Measurements from ENCODE around the gene ELF2. TPM values are rescaled to one million over a fixed set of nuclear protein-coding genes. Genes with fewer than 3 reads are reported as not detected.

ELF2 gene
- total and polyA plus RNA-seq, 7 experiments from 2014 or later = 30.6 to 88.2 (median 61.2) TPM

GRCh38 chr4:139018971-139019758, 157.9 kb downstream of the ELF2 start:
- intact Hi-C loops (cut with micrococcal nuclease) = loop anchor here (5.0 to 10.0 kb wide), 5 partner anchors 633 to 1503 kb away; partner anchors contain the start of genes ELMOD2 (in 1 of the 2), SCOC (in 1 of the 2) and SLC7A11 (in 1 of the 2)
- Histone ChIP-seq H3K27ac (ENCODE audit: low read depth, low read length) (no peak overlapping the region), H3K9me3 (ENCODE audit: control insufficient read depth in 2 of 3, low read length in 3 of 3) (no peaks in the 10 kb centered on the region), H3K4me3 (ENCODE audit: low read length) (no peak overlapping the region), H3K27me3 (ENCODE audit: control insufficient read depth in 2 of 2, insufficient read depth in 2 of 2, low read length in 2 of 2) (no peaks in the 10 kb centered on the region), H3K36me3 (ENCODE audit: control insufficient read depth in 2 of 3, insufficient read depth in 3 of 3, low read length in 3 of 3) (no peaks in the 10 kb centered on the region), H3K4me1 (ENCODE audit: control insufficient read depth in 2 of 2, insufficient read depth in 2 of 2, low read length in 2 of 2) (peaks cover 7 to 10% of the 10 kb centered on the region in 2 donors)
- no peak for DNase-seq
- H3K27ac Mint-ChIP-seq = no peak overlapping the region
- ATAC-seq = no peak
- H3K9me3 Mint-ChIP-seq = no peaks in the 10 kb centered on the region
- peaks cover 14 to 48% (median 24%) of the 10 kb centered on the region in 7 donors for H3K4me1 Mint-ChIP-seq
- H3K4me3 Mint-ChIP-seq = peak overlapping the region in 1 of 10 donors; percentile 6
- H3K27me3 Mint-ChIP-seq = no peaks in the 10 kb centered on the region
- POLR2A ChIA-PET = interaction anchor here (0.6 kb wide), 1 partner anchor 279 kb away, joined by 4 read pairs; no protein-coding TSS in a partner anchor
- CTCF ChIA-PET = interaction anchor here (1.0 to 1.1 kb wide), 3 partner anchors 10 to 11 kb away, joined by 3 read pairs; no protein-coding TSS in a partner anchor
- H3K36me3 Mint-ChIP-seq = peaks cover 0 to 6% (median 0%) of the 10 kb centered on the region in 5 donors

GRCh38 chr4:139018501-139018900, 158.5 kb downstream of the ELF2 start:
- H3K27ac Mint-ChIP-seq = peak overlapping the region in 2 of 9 donors; percentile 35 to 51
- Histone ChIP-seq H3K27me3 (ENCODE audit: control insufficient read depth in 2 of 2, insufficient read depth in 2 of 2, low read length in 2 of 2) (no peaks in the 10 kb centered on the region), H3K9me3 (ENCODE audit: control insufficient read depth in 2 of 3, low read length in 3 of 3) (no peaks in the 10 kb centered on the region), H3K36me3 (ENCODE audit: control insufficient read depth in 2 of 3, insufficient read depth in 3 of 3, low read length in 3 of 3) (no peaks in the 10 kb centered on the region), H3K27ac (ENCODE audit: low read depth, low read length) (no peak overlapping the region), H3K4me1 (ENCODE audit: control insufficient read depth in 2 of 2, insufficient read depth in 2 of 2, low read length in 2 of 2) (peaks cover 7 to 10% of the 10 kb centered on the region in 2 donors), H3K4me3 (ENCODE audit: low read length) (no peak overlapping the region)
- ChIA-PET CTCF (interaction anchor here (1.0 to 1.2 kb wide), 3 partner anchors 10 to 12 kb away, joined by 3 to 4 read pairs (median 3); no protein-coding TSS in a partner anchor), POLR2A (interaction anchor here (0.6 kb wide), 1 partner anchor 280 kb away, joined by 4 read pairs; no protein-coding TSS in a partner anchor)
- H3K4me1 Mint-ChIP-seq = peaks cover 14 to 51% (median 24%) of the 10 kb centered on the region in 7 donors
- intact Hi-C loops (cut with micrococcal nuclease) = loop anchor here (5.0 to 10.0 kb wide), 5 partner anchors 634 to 1504 kb away; partner anchors contain the start of genes ELMOD2 (in 1 of the 2), SCOC (in 1 of the 2) and SLC7A11 (in 1 of the 2)
- ATAC-seq = no peak
- no peaks in the 10 kb centered on the region for H3K27me3 Mint-ChIP-seq
- no peak for DNase-seq
- H3K4me3 Mint-ChIP-seq = peak overlapping the region in 2 of 10 donors; percentile 6 to 31
- H3K36me3 Mint-ChIP-seq = peaks cover 0 to 6% (median 0%) of the 10 kb centered on the region in 5 donors
- H3K9me3 Mint-ChIP-seq = no peaks in the 10 kb centered on the region

GRCh38 chr4:139017861-139018260, 159.2 kb downstream of the ELF2 start:
- H3K27me3 Mint-ChIP-seq = no peaks in the 10 kb centered on the region
- POLR2A ChIA-PET = no interaction called here
- intact Hi-C loops (cut with micrococcal nuclease) = loop anchor here (5.0 to 10.0 kb wide), 5 partner anchors 634 to 1504 kb away; partner anchors contain the start of genes ELMOD2 (in 1 of the 2), SCOC (in 1 of the 2) and SLC7A11 (in 1 of the 2)

GRCh38 chr4:139015948-139016471, 161.0 kb downstream of the ELF2 start:
- peaks cover 14 to 46% (median 24%) of the 10 kb centered on the region in 7 donors for H3K4me1 Mint-ChIP-seq
- no peaks in the 10 kb centered on the region for H3K9me3 ChIP-seq (ENCODE audit: control insufficient read depth in 2 of 3, low read length in 3 of 3)
- peak in 1 of 9 donors; percentile 26 for DNase-seq
- H3K36me3 ChIP-seq (ENCODE audit: control insufficient read depth in 2 of 3, insufficient read depth in 3 of 3, low read length in 3 of 3) = no peaks in the 10 kb centered on the region
- ATAC-seq = peak; percentile 11
- peak overlapping the region; percentile 65 for H3K4me3 ChIP-seq (ENCODE audit: low read length)
- intact Hi-C loops (cut with micrococcal nuclease) = loop anchor here (1.0 to 10.0 kb wide), 18 partner anchors 14 to 1508 kb away; partner anchors contain the start of genes ELMOD2 (in 2 of the 2), NAA15 (in 2 of the 2), SCOC (in 2 of the 2) and SETD7 (in 2 of the 2)
- no peaks in the 10 kb centered on the region for H3K27me3 Mint-ChIP-seq
- H3K27ac Mint-ChIP-seq = peak overlapping the region; percentile 56 to 99 (median 90)
- H3K4me1 ChIP-seq (ENCODE audit: control insufficient read depth in 2 of 2, insufficient read depth in 2 of 2, low read length in 2 of 2) = peaks cover 7 to 10% of the 10 kb centered on the region in 2 donors
- H3K27me3 ChIP-seq (ENCODE audit: control insufficient read depth in 2 of 2, insufficient read depth in 2 of 2, low read length in 2 of 2) = no peaks in the 10 kb centered on the region
- H3K27ac ChIP-seq (ENCODE audit: low read depth, low read length) = peak overlapping the region; percentile 91
- POLR2A ChIA-PET = interaction anchor here (0.6 to 2.0 kb wide), 9 partner anchors 34 to 541 kb away, joined by 3 to 7 read pairs (median 4); partner anchors contain the start of genes NAA15 and SETD7
- H3K9me3 Mint-ChIP-seq = no peaks in the 10 kb centered on the region
- CTCF ChIA-PET = interaction anchor here (2.1 kb wide), 1 partner anchor 15 kb away, joined by 13 read pairs; no protein-coding TSS in a partner anchor
- H3K4me3 Mint-ChIP-seq = peak overlapping the region; percentile 82 to 93 (median 88)
- peaks cover 0 to 11% (median 0%) of the 10 kb centered on the region in 5 donors for H3K36me3 Mint-ChIP-seq

More at GRCh38 chr4:139017861-139018260, 159.2 kb downstream of the ELF2 start:
- H3K9me3 ChIP-seq (ENCODE audit: control insufficient read depth in 2 of 3, low read length in 3 of 3) = no peaks in the 10 kb centered on the region
- peaks cover 7 to 10% of the 10 kb centered on the region in 2 donors for H3K4me1 ChIP-seq (ENCODE audit: control insufficient read depth in 2 of 2, insufficient read depth in 2 of 2, low read length in 2 of 2)
- CTCF ChIA-PET = interaction anchor here (1.2 kb wide), 1 partner anchor 12 kb away, joined by 4 read pairs; no protein-coding TSS in a partner anchor
- H3K4me3 ChIP-seq (ENCODE audit: low read length) = no peak overlapping the region
- peaks cover 14 to 48% (median 24%) of the 10 kb centered on the region in 7 donors for H3K4me1 Mint-ChIP-seq
- no peak overlapping the region for H3K27ac Mint-ChIP-seq
- H3K36me3 Mint-ChIP-seq = peaks cover 0 to 6% (median 0%) of the 10 kb centered on the region in 5 donors
- no peaks in the 10 kb centered on the region for H3K36me3 ChIP-seq (ENCODE audit: control insufficient read depth in 2 of 3, insufficient read depth in 3 of 3, low read length in 3 of 3)
- no peak overlapping the region for H3K27ac ChIP-seq (ENCODE audit: low read depth, low read length)
- H3K4me3 Mint-ChIP-seq = no peak overlapping the region
- no peaks in the 10 kb centered on the region for H3K27me3 ChIP-seq (ENCODE audit: control insufficient read depth in 2 of 2, insufficient read depth in 2 of 2, low read length in 2 of 2)
- no peak for DNase-seq
- no peak for ATAC-seq
- H3K9me3 Mint-ChIP-seq = no peaks in the 10 kb centered on the region

- CTCF ChIA-PET = interaction anchor here (2.1 kb wide), 1 partner anchor 15 kb away, joined by 13 read pairs; no protein-coding TSS in a partner anchor
- peak within 1 kb of the TSS; percentile 82 to 93 (median 88) for H3K4me3 Mint-ChIP-seq
- peaks cover 0 to 11% (median 0%) of the 10 kb centered on the region in 5 donors for H3K36me3 Mint-ChIP-seq
- Histone ChIP-seq H3K36me3 (ENCODE audit: control insufficient read depth in 2 of 3, insufficient read depth in 3 of 3, low read length in 3 of 3) (no peaks in the 10 kb centered on the region), H3K4me1 (ENCODE audit: control insufficient read depth in 2 of 2, insufficient read depth in 2 of 2, low read length in 2 of 2) (peaks cover 7 to 10% of the 10 kb centered on the region in 2 donors), H3K27me3 (ENCODE audit: control insufficient read depth in 2 of 2, insufficient read depth in 2 of 2, low read length in 2 of 2) (no peaks in the 10 kb centered on the region), H3K4me3 (ENCODE audit: low read length) (peak within 1 kb of the TSS; percentile 65), H3K9me3 (ENCODE audit: control insufficient read depth in 2 of 3, low read length in 3 of 3) (no peaks in the 10 kb centered on the region), H3K27ac (ENCODE audit: low read depth, low read length) (peak within 1 kb of the TSS; percentile 91)
- no peaks in the 10 kb centered on the region for H3K9me3 Mint-ChIP-seq
- DNase-seq (peak; percentile 82 to 92 (median 89)), ATAC-seq (peak; percentile 94)
- H3K27ac Mint-ChIP-seq = peak within 1 kb of the TSS; percentile 76 to 99 (median 94)
- H3K27me3 Mint-ChIP-seq = no peaks in the 10 kb centered on the region
- peaks cover 14 to 44% (median 24%) of the 10 kb centered on the region in 7 donors for H3K4me1 Mint-ChIP-seq
- POLR2A ChIA-PET = interaction anchor here (0.9 to 2.0 kb wide), 8 partner anchors 14 to 541 kb away, joined by 3 to 7 read pairs (median 4); partner anchors contain the start of genes NAA15 and SETD7
- intact Hi-C loops (cut with micrococcal nuclease) = loop anchor here (1.0 to 10.0 kb wide), 18 partner anchors 15 to 1509 kb away; partner anchors contain the start of genes ELMOD2 (in 2 of the 2), NAA15 (in 2 of the 2), SCOC (in 2 of the 2) and SETD7 (in 2 of the 2)
These were observed 161.6 kb downstream of the ELF2 start, which contains the start of gene NOCT for GRCh38 chr4:139015269-139015947. TSS of gene NOCT (plus strand) at chr4:139015781. CDS start at chr4:139015982, 201 bp downstream.
